ENCODE data around the gene KLF6. TPM values are rescaled to one million over a fixed set of nuclear protein-coding genes. Genes with fewer than 3 reads are reported as not detected.

KLF6 gene
- total and polyA plus RNA-seq, 2 experiments from 2014 or later: 19.6 to 35.4 TPM

GRCh38 chr10:3750854-3751253 lies 34.2 kb downstream of the KLF6 start (continued):
- no peak for TF ChIP-seq ZNF462 (CRISPR knock-in tag; IDR thresholded peaks at IDR 0.05)
- TF ChIP-seq STAT1 (IDR thresholded peaks at IDR 0.05; ENCODE audit: unreplicated experiment): no peak
- TF ChIP-seq ETS1 (IDR thresholded peaks at IDR 0.05): no peak
- no peak for TF ChIP-seq EZH2phosphoT487 (IDR thresholded peaks at IDR 0.05; ENCODE audit: unreplicated experiment)
- no peak for TF ChIP-seq CREB1 (CRISPR knock-in tag; IDR thresholded peaks at IDR 0.05; ENCODE audit: low read depth)
- no peak for TF ChIP-seq JUNB (IDR thresholded peaks at IDR 0.05; ENCODE audit: unreplicated experiment)

GRCh38 chr10:3750006-3750816 lies 34.8 kb downstream of the KLF6 start:
- H3K27me3 Mint-ChIP-seq (ENCODE audit: insufficient read depth, low read depth, poor library complexity): peaks cover 6% of the 10 kb centered on the region
- Histone ChIP-seq H2AFZ (peak overlapping the region; percentile 85), H3K4me3 (no peak overlapping the region), H3K27ac (ENCODE audit: low read depth) (no peak overlapping the region), H3K4me2 (no peak overlapping the region), H3K9me2 (ENCODE audit: insufficient read depth) (0 out of 2 replicates have a peak, but pooled peaks cover 9% of the 10 kb centered on the region), H3K4me1 (ENCODE audit: insufficient read depth) (peaks cover 6% of the 10 kb centered on the region), H4K20me1 (replicated peaks; ENCODE audit: insufficient read depth) (no peaks in the 10 kb centered on the region), H3F3A (replicated peaks; ENCODE audit: low read depth) (no peaks in the 10 kb centered on the region), H3K36me3 (ENCODE audit: insufficient read depth) (no peaks in the 10 kb centered on the region), H3K27me3 (ENCODE audit: insufficient read depth) (no peaks in the 10 kb centered on the region), H3K79me2 (replicated peaks; ENCODE audit: insufficient read depth) (no peaks in the 10 kb centered on the region)
- no peaks in the 10 kb centered on the region; the same call in 2 of the 3 replicates for H3K9me3 Mint-ChIP-seq
- no peaks in the 10 kb centered on the region for H3K36me3 Mint-ChIP-seq (ENCODE audit: low read depth)
- no peak overlapping the region for H3K4me3 Mint-ChIP-seq
- H3K27ac Mint-ChIP-seq: no peak overlapping the region
- no peak for ATAC-seq
- peaks cover 13% of the 10 kb centered on the region for H3K4me1 Mint-ChIP-seq
- no peak for DNase-seq (ENCODE audit: low spot score)
- TF ChIP-seq ZNF331 (CRISPR knock-in tag; IDR thresholded peaks at IDR 0.05; ENCODE audit: low read depth) (no peak), ZNF114 (CRISPR knock-in tag; IDR thresholded peaks at IDR 0.05) (no peak), ZNF462 (CRISPR knock-in tag; IDR thresholded peaks at IDR 0.05) (no peak)
